OCI-LY3 (cell line): Measurements from ENCODE around the gene PTPN3.

ENCODE experiments used
- CTCF ChIP-seq: fragments of 200-600, 300-600 bp; sonication (generic); IDR thresholded peaks from 2 replicates; pipeline ENCODE4 v1.5.1; 2014; ENCODE audit warnings: antibody characterized with exemption, low read length, low read depth
- EZH2phosphoT487 ChIP-seq: fragments of 200-600 bp; shearing (Covaris generic); IDR thresholded peaks from 2 replicates; pipeline ENCODE4 v1.6.1; 2018; ENCODE audit warnings: antibody characterized with exemption, mixed run types, low read depth

GRCh38 chr9:109421026-109421970 lies 76.8 kb downstream of the PTPN3 start:
- TF ChIP-seq CTCF: no peak
- no peak for TF ChIP-seq EZH2phosphoT487
